Parathyroid adenoma (tissue), 2 donors: ENCODE measurements around the gene DMD.

Source experiments
- H2AFZ ChIP-seq: fragments of 300-600 bp; sonication (generic); one replicate; pipeline ENCODE4 v1.7.0; 2017; ENCODE audit warnings: antibody characterized with exemption, mild to moderate bottlenecking
- H3K27ac ChIP-seq: fragments of 300-600 bp; sonication (generic); one replicate; pipeline ENCODE4 v1.7.0; 2017
- H3K27me3 ChIP-seq: fragments of 300-600 bp; sonication (generic); one replicate; pipeline ENCODE4 v1.7.0; 2017; ENCODE audit warnings: low read length; ENCODE audit not compliant: control insufficient read depth, insufficient read depth
- H3K36me3 ChIP-seq: fragments of 300-600 bp; sonication (generic); one replicate; pipeline ENCODE4 v1.7.0; 2017; ENCODE audit warnings: low read length; ENCODE audit not compliant: control insufficient read depth, insufficient read depth
- H3K4me1 ChIP-seq: fragments of 300-600 bp; sonication (generic); one replicate; pipeline ENCODE4 v1.7.0; 2017; ENCODE audit warnings: control low read depth
- H3K4me2 ChIP-seq: fragments of 300-600 bp; sonication (generic); one replicate; pipeline ENCODE4 v1.7.0; 2017; ENCODE audit warnings: low read length
- H3K4me3 ChIP-seq: fragments of 300-600 bp; sonication (generic); one replicate; pipeline ENCODE4 v1.7.0; 2017; ENCODE audit warnings: low read depth, low read length
- H3K79me2 ChIP-seq: fragments of 300-600 bp; sonication (generic); one replicate; pipeline ENCODE4 v1.7.0; 2017; ENCODE audit warnings: control low read depth
- H3K9ac ChIP-seq: fragments of 300-600 bp; sonication (generic); one replicate; pipeline ENCODE4 v1.7.0; 2017; ENCODE audit warnings: mild to moderate bottlenecking
- H3K9me3 ChIP-seq: fragments of 300-600 bp; sonication (generic); one replicate; pipeline ENCODE4 v1.7.0; 2017; ENCODE audit warnings: low read length; ENCODE audit not compliant: control insufficient read depth
- CTCF ChIP-seq: fragments of 300-600 bp; sonication (generic); IDR thresholded peaks from one replicate; pipeline ENCODE4 v1.7.0; 2017; ENCODE audit warnings: antibody characterized with exemption, mild to moderate bottlenecking
- donor health status: primary hyperparathyroidism.

Gene DMD

DNA sequence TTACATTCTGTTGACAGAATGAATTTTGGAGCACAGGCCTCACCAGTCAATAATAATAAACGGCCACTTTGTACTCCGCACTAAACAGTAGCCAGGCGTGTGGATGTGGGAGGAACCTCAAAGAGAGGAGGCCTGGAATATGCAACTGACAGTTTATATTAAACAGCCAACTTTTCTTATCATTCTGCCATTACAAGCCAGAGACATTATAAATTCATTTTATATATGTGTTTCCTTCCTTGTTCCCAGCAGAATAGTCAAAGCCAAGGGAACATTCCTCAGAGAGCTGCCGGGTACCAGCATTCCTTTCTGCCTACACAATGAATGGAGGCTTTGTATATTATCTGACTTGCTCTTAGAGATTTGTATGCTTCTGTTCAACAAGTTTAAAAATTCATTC lies 1703.0 kb downstream of the DMD start:
- H3K27me3 ChIP-seq = no peaks in the 10 kb centered on the region
- H2AFZ ChIP-seq = no peak overlapping the region
- no peak overlapping the region for H3K27ac ChIP-seq
- no peak for TF ChIP-seq CTCF
- no peak overlapping the region for H3K4me2 ChIP-seq
- H3K79me2 ChIP-seq = no peaks in the 10 kb centered on the region
- H3K36me3 ChIP-seq = no peaks in the 10 kb centered on the region
- H3K9me3 ChIP-seq = no peaks in the 10 kb centered on the region
- H3K4me1 ChIP-seq = no peaks in the 10 kb centered on the region
- H3K9ac ChIP-seq = no peak overlapping the region
- H3K4me3 ChIP-seq = no peak overlapping the region

DNA sequence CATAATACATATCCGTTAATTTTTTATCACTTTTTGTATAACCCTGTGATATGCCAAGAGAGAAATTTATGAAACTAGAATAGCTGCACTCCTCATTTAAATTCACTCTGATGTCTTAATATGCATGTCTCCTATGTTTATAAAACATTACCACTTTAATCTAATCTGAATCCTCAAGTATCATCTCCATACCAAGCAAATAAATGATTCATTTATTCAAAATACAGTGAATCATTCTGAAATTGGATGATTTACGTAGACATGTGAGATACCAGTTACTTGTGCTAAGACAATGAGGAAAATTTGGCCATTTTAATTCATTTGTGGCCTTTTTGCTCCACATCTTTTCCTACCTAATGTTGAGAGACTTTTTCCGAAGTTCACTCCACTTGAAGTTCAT lies 1704.4 kb downstream of the DMD start:
- H3K79me2 ChIP-seq = no peaks in the 10 kb centered on the region
- no peaks in the 10 kb centered on the region for H3K9me3 ChIP-seq
- H3K27me3 ChIP-seq = no peaks in the 10 kb centered on the region
- H3K4me2 ChIP-seq = no peak overlapping the region
- no peak overlapping the region for H2AFZ ChIP-seq
- TF ChIP-seq CTCF = no peak
- H3K27ac ChIP-seq = no peak overlapping the region
- no peaks in the 10 kb centered on the region for H3K4me1 ChIP-seq
- H3K4me3 ChIP-seq = no peak overlapping the region
- H3K36me3 ChIP-seq = no peaks in the 10 kb centered on the region
- H3K9ac ChIP-seq = no peak overlapping the region

- Histone ChIP-seq H3K4me1 (no peaks in the 10 kb centered on the region), H3K27me3 (no peaks in the 10 kb centered on the region), H2AFZ (no peak overlapping the region), H3K9ac (no peak overlapping the region), H3K79me2 (no peaks in the 10 kb centered on the region), H3K36me3 (no peaks in the 10 kb centered on the region), H3K4me3 (no peak overlapping the region), H3K27ac (no peak overlapping the region), H3K9me3 (no peaks in the 10 kb centered on the region), H3K4me2 (no peak overlapping the region)
- no peak for TF ChIP-seq CTCF
These were observed 1705.0 kb downstream of the DMD start for GRCh38 chrX:31506360-31506759.

DNA sequence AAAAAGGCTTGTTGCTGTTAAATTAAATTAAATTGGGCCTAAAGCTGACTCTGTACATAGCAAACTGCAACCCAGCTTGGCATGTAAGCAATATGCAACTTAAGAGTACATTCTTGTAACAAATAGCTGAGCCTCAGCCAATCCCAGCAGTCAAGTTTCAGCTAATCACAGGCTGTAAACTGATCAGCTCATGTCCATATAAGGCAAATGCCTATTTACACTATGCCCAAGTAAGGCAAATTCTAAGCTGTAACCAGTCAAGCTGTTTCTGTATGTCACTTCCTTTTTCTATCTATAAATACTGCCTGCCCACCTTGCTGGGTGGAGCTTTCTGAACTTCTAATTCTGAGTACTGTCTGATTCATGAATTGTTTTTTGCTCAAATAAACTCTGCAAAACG lies 1710.4 kb downstream of the DMD start:
- no peak overlapping the region for H3K4me2 ChIP-seq
- H3K27ac ChIP-seq = no peak overlapping the region
- H3K79me2 ChIP-seq = no peaks in the 10 kb centered on the region
- no peak overlapping the region for H3K9ac ChIP-seq
- no peak for TF ChIP-seq CTCF
- no peaks in the 10 kb centered on the region for H3K4me1 ChIP-seq
- H3K4me3 ChIP-seq = no peak overlapping the region
- no peaks in the 10 kb centered on the region for H3K9me3 ChIP-seq
- no peak overlapping the region for H2AFZ ChIP-seq
- H3K27me3 ChIP-seq = no peaks in the 10 kb centered on the region
- H3K36me3 ChIP-seq = no peaks in the 10 kb centered on the region

DNA sequence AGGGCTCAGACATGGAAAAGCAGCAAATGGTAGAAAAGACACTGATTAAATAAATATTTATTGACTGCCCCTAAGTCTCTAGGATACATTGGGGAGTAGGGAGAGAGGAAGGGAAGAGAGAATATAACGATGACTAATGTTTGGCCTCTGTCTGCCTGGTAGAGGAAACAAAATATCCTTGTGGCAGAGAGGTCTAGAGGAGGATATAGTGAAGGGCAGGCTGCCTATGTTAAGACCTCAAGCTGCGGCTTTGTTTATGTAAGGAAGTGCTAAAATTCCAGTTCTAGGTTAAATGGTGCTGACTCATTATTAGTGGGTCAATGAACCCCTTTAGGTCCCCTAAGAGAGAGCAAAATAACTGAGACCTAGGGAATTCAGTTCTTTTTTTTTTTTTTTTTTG lies 1712.2 kb downstream of the DMD start:
- Histone ChIP-seq H2AFZ (no peak overlapping the region), H3K9me3 (no peaks in the 10 kb centered on the region), H3K4me2 (no peak overlapping the region), H3K79me2 (no peaks in the 10 kb centered on the region), H3K4me3 (no peak overlapping the region), H3K27ac (no peak overlapping the region), H3K4me1 (no peaks in the 10 kb centered on the region), H3K36me3 (no peaks in the 10 kb centered on the region), H3K27me3 (no peaks in the 10 kb centered on the region), H3K9ac (no peak overlapping the region)
- no peak for TF ChIP-seq CTCF
